GM19372 (cell line): ENCODE measurements around the gene TOR4A.
"Not testable (repeated sequence)": the region's sequence is repeated elsewhere in the genome, so short reads cannot be mapped to it uniquely, and the experiment has no call there.

Experiments
- ATAC-seq: cut with Tn5 transposase; IDR thresholded peaks from one replicate; pipeline ENCODE4 v1.9.1; 2021; ENCODE audit warnings: mild to moderate bottlenecking, low read depth, moderate library complexity; ENCODE audit not compliant: unreplicated experiment

The TOR4A gene

GRCh38 chr9:137251490-137252268 lies 25.8 kb upstream of the TOR4A start:
- ATAC-seq: no peak

GRCh38 chr9:137252555-137253506 lies 24.7 kb upstream of the TOR4A start:
- no peak for ATAC-seq

GRCh38 chr9:137253717-137254623 lies 23.6 kb upstream of the TOR4A start:
- ATAC-seq: no peak

GRCh38 chr9:137254624-137255447 lies 22.7 kb upstream of the TOR4A start, which contains the start of gene NELFB:
TSS of gene NELFB (plus strand) at chr9:137255327.
- peak; percentile 80 for ATAC-seq

DNA sequence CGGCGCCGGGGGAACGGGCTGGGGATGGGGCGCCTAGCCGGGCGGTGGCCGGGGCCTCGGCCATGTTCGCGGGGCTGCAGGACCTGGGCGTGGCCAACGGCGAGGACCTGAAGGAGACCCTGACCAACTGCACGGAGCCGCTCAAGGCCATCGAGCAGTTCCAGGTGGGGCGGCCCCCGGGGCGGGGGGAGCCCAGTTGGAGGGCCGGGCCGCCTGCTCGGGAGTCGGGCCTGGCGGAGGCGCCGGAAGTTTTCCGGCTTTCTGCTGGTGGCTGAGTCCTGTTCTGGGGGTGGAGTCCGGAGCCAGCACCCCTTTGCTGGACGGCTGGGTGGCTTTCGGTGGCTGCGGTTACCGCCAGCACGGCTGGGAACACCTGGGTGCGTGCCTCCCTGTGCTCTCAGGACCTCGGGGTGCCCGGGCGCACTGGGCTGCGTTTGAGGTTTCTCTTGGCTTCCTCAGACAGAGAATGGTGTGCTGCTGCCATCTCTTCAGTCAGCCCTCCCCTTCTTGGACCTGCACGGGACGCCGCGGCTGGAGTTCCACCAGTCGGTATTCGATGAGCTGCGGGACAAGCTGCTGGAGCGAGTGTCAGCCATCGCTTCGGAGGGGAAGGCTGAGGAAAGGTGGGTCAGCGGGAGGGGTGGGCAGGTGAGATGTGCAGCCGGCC lies 21.9 kb upstream of the TOR4A start:
- peak; percentile 24 for ATAC-seq

DNA sequence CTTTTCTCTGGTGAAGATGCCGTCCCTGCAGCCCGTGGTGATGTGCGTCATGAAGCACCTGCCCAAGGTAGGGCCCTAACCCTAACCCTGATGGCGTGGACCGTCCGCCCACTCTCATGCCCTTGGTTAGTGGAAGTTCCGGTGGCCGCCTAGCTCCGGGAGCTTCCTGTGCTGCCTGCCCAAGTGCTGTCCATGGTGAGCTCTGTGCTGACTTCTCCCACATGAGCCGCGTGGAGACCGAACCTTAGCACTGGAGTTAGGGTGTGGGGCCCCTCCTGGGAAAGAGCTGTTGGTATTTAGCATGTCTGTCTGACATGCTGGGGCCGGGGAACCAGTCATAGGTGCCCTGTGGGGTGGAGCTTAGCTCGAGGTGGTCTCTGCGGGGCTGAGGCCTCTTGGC lies 21.2 kb upstream of the TOR4A start:
- no peak for ATAC-seq

GRCh38 chr9:137256856-137257255 lies 20.7 kb upstream of the TOR4A start:
- no peak for ATAC-seq

GRCh38 chr9:137262173-137262908 lies 15.2 kb upstream of the TOR4A start:
- not testable (repeated sequence) for ATAC-seq

DNA sequence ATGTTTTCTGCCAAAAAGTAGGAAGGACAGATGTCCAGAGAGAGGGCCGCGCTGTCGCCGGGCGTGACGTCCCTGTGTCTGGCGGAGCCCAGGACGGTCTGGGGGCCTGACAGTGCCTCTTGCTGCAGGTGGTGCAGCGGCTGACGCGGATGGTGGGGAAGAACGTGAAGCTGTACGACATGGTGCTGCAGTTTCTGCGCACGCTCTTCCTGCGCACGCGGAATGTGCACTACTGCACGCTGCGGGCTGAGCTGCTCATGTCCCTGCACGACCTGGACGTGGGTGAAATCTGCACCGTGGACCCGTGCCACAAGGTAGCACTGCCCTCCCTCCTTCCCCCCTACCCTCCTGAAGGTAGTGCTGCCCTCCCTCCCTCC lies 14.6 kb upstream of the TOR4A start:
- no peak for ATAC-seq

DNA sequence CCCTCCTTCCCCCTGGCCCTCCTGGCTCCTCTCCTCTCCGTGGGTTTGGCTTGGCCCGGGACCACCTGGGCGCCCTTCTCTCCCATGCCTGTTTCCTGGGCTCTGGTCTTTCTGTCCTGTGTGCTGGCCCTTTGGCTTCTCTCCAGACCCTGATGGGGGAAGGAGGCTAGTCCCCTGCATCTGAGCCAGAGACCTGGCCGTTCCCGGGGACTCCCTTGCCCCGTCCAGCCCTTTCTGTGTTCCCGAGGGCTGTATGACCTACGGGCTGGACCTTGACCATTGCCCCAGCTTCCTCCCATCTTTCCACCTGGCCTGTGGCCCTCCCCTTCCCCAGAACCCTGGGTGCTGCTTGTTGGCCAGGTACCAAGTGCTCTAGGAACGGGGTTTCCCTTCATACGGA lies 14.0 kb upstream of the TOR4A start:
- no peak for ATAC-seq

DNA sequence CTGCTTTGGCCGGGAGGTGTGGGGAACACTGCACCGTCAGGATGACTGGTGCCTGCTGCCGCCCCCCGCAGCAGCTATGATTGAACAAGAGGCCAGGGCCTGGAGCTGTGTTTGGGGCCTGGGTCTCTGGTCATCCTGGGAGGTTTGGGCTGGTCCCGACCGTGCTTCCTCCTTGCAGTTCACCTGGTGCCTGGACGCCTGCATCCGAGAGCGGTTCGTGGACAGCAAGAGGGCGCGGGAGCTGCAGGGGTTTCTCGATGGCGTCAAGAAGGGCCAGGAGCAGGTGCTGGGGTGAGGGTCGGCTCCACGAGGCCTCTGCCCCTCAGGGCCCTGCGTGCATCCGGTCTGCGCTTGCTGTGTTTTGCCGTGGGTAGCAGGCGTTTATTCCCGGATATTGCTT lies 13.5 kb upstream of the TOR4A start:
- ATAC-seq: no peak

DNA sequence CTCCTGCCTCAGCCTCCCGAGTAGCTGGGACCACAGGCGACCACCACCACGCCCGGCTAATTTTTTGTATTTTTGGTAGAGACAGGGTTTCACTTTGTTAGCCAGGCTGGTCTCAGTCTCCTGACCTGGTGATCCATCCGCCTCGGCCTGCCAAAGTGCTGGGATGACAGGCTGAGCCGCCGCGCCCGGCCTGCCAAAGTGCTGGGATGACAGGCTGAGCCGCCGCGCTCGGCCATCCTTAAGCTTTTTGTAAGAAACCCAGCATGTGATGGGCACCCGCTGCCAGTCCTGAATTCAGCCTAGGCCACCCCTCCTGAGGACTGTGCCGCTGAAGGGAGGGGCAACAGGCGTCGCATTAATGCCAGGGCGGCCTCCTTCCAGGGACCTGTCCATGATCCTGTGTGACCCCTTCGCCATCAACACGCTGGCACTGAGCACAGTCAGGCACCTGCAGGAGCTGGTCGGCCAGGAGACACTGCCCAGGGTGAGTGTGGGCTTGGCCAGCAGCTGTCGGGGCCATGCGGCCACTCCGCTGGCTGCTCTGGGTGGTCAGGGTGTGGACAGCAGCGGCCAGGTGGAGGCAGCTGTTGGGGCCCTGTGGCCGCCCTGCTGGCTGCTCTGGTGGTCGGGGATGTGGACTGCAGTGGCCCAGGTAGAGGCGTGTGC lies 11.9 kb upstream of the TOR4A start:
- no peak for ATAC-seq

DNA sequence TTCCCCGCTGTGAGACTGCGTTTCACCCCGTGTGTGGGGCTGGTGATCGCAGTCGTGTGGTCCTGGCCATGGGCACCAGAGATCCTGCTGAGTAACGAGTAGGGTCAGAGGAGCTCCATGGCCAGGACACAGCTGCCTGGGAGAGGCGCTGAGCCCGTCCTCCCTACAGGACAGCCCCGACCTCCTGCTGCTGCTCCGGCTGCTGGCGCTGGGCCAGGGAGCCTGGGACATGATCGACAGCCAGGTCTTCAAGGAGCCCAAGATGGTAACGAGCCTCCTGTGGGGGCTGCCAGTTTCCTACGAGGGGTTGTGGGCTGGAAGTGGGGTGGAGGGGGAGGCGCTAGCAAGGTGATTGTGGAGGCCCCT lies 11.4 kb upstream of the TOR4A start:
- no peak for ATAC-seq

DNA sequence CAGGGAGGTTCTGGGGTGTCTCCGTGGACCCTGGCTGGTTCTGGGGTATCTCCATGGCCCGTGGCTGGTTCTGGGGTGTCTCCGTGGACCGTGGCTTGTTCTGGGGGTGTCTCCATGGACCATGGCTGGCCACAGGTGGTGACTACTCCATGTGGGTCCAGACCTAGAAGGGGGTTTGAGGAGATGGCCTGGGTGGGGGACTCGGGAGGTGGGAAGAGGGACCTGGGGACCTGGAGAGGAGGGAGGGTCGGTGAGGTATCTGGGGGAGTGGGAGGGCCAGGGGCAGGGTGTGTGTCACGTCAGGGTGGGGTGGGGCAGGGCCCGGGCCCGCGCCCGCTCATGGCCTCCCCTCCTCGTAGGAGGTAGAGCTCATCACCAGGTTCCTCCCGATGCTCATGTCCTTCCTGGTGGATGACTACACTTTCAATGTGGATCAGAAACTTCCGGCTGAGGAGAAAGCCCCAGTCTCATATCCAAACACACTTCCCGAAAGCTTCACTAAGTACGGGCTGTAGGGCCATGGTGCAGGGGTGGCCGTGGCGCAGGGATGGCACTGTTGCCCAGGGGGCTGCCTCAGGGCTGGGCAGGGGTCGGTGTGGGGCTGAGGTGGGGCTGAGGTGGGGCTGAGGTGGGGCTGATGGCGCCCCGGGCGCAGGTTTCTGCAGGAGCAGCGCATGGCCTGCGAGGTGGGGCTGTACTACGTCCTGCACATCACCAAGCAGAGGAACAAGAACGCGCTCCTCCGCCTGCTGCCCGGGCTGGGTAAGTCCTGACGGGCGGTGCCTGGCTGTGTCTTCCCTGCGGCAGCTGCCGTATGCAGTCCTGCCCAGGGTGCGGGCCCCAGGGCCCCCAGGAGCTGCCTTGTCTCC lies 10.7 kb upstream of the TOR4A start:
- no peak for ATAC-seq

DNA sequence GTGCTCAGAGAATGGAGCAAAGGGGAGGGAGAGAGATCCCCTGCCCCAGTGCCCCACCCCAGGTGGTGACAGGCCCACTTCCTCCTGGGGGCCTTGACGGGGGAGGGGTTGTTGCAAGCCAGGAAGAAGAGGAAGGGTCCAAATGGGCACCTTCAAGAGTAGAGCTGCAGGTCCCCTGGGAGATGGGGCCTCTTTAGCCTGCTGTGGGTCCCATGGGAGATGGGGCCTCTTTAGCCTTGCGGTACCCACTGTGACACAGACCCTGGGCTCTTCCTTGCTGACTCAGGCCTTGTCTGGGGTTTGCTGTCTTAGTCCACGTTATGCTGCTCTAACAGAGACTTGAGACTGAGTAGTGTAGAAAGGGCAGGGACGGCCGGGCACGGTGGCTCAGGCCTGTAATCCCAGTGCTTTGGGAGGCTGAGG lies 9.6 kb upstream of the TOR4A start:
- no peak for ATAC-seq

DNA sequence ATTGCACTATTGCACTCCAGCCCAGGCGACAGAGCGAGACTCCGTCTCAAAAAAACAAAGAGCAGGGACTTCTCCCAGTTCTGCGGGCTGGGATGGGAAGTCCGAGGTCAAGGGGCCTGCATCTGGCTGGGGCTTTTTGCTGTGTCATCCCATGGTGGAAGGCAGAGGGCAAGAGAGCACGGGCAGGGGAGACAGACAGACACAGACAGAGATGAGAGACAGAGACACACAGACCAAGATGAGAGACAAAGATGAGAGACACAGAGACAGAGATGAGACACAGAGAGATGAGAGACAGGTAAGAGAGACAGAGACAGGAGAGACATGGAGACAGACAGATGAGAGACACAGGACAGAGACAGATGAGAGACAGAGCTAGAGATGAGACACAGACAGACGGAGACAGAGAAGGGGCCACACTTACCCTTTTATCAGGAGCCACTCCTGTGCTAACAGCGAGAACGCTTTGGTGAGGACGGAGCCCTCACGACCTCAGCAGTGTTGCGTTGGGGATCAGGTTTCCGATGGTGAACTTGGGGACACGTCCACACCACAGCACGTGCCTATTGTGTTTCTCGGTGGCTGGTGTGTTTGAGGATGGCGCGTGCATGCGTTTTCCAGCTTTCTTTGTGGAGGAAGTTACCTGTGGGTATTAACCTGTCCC lies 8.9 kb upstream of the TOR4A start:
- no peak for ATAC-seq
